HTERT RPE-1 (cell line): ENCODE results near the gene ATP1A1.

ENCODE experiments used
- in situ Hi-C: fragments of 300-500 bp; cut with MboI; formaldehyde crosslinking; loops from 4 replicates; pipeline ENCODE4 v1.14.3; 2020; ENCODE audit warnings: low sequenced_read_pairs

ATP1A1 gene

GRCh38 chr1:116370181-116370580 lies 2.9 kb upstream of the ATP1A1 start:
- in situ Hi-C loops = no loop called here

- in situ Hi-C loops = no loop called here
Measured at GRCh38 chr1:116371752-116372151, 1.3 kb upstream of the ATP1A1 start.

GRCh38 chr1:116372191-116372590 lies 853 bp upstream of the ATP1A1 start:
- in situ Hi-C loops = no loop called here

GRCh38 chr1:116373431-116374352 lies 648 bp downstream of the ATP1A1 start:
- in situ Hi-C loops = no loop called here

- in situ Hi-C loops = no loop called here
Measured at GRCh38 chr1:116374353-116375147, 1.5 kb downstream of the ATP1A1 start.

DNA sequence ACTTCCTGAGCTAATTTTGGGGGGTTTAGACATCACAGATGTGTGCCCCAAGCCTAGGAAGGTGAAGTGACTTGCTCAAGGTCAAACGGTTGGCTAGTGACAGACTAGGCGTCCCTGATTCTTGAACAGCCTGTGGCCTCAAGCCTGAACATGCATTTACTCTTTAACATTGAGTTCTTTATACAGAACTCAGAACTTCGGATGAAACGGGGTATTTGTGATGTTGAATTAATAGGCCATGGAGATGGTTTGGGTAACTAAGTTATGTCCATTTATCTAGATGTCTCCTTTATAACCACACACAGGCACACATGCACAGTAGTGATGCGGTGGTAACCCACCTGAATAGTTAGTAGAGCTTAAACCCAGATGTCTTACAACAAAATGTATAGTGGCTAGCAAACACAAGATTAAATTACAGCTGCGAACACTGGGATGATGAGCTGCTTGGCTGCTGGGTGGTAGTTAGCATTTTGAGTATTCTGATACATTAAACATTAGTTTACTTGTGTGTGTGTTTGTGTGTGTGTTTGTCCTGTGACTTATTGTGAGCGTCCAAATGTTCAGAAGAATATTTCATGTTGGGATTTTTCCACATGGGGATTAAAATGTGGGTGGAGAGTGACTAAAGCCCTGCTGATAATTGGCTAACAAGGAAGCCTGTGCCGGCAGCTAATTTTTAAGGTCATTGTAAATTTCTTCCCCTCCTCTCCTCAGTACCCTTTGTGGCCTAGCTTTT lies 2.3 kb downstream of the ATP1A1 start:
- in situ Hi-C loops = no loop called here

- in situ Hi-C loops = no loop called here
Measured at GRCh38 chr1:116375887-116376728, 3.1 kb downstream of the ATP1A1 start.

- in situ Hi-C loops = no loop called here
Measured at GRCh38 chr1:116376729-116377086, 3.7 kb downstream of the ATP1A1 start.

GRCh38 chr1:116377541-116378529 lies 4.8 kb downstream of the ATP1A1 start:
- in situ Hi-C loops = no loop called here

DNA sequence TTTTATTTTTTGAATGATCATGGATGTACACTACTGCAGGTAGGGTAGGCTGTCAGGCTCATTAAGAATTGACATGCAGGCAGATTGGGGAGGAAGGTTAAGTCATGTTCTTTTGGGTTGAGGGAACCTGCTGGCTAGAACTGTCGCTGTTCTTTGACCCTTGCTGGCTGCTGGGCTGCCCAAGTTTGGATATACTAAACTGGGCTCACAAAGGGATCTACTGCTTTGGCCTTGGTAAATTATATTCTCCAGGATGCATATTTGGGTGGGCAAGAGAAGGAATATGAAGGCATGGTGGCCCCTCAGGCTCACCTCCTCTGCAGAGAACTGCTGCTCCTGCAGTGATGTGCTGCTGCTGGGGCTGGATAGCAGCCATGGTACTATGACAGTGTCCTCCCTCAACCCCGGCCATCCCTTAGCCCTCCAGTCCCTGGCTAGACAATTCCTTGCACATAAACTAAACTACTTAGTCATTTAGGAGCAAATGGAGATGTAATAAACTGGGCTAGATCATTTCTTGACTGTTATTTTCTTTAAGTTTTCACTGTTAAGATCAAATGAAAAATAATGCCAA lies 6.1 kb downstream of the ATP1A1 start:
- in situ Hi-C loops = no loop called here

- in situ Hi-C loops = no loop called here
Measured at GRCh38 chr1:116379674-116380498, 6.8 kb downstream of the ATP1A1 start.

DNA sequence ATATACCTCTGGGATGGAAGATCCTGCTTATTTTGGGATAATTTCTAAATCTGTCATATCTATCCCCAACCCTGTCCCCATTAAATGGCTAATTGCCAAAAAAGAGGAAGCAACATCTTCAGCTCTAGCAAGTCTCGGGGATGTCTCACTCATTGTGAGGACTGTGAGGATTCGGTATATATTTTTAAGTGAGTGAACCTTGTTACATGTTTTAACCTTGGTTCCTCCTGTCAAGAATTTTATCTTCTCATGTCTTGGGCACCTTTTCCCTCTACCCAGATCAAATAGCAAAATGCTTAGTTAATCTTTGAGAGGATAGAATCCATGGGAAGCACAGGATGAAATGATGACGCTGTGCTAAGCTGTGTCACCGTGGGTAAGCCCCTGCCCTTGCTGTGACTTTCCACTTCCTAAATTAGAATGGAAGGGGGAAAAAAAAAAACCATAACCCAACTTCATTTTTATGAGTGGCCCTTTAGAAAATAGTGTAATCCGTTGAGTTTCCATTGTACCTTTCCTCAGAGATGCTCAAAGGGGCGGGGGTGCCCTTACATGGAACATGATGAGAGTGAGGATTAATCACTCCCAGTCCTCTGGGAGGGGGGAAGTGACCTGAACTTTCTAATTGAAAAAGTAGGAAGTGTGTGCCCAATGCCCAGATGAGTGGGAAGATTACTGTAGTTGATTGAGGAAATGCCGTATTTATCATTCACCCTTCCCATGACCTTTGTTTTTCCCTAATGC lies 7.6 kb downstream of the ATP1A1 start:
- in situ Hi-C loops = no loop called here

- in situ Hi-C loops = no loop called here
Measured at GRCh38 chr1:116382321-116382720, 9.3 kb downstream of the ATP1A1 start.

GRCh38 chr1:116382857-116383483 lies 9.9 kb downstream of the ATP1A1 start:
- in situ Hi-C loops = no loop called here

DNA sequence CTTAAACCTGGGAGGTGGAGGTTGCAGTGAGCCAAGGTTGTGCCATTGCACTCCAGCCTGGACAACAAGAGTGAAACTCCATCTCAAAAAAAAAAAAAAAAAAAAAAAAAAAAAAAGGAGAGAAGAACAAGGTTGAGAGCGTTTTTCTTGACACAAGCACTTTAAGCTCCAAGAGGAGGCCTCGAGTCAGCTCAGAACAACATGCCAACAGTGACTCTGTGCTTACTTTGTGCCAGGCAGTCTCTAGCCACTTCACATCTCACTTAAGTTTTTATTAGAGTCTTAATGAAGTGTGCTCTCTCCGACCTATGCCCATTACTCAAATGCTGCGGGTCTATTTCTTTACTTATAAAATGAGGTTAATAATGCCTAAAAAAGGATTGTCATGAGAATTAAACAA lies 13.0 kb downstream of the ATP1A1 start:
- in situ Hi-C loops = no loop called here

GRCh38 chr1:116387551-116387950 lies 14.5 kb downstream of the ATP1A1 start:
- in situ Hi-C loops = no loop called here

GRCh38 chr1:116388122-116388521 lies 15.1 kb downstream of the ATP1A1 start:
- in situ Hi-C loops = no loop called here
